Mesenchymal stem cell (in vitro differentiated cells and primary cell): ENCODE measurements around the gene GFAP.

ENCODE experiments used
- DNase-seq: peaks from one replicate; pipeline ENCODE4 v3.0.0-alpha.2; 2013
- H2AFZ ChIP-seq: one replicate; pipeline ENCODE4 v1.6.1; 2013; ENCODE audit warnings: low read depth, mild to moderate bottlenecking, control low read depth, inconsistent platforms, low read length, moderate library complexity
- H2AK5ac ChIP-seq: 2 replicates; pipeline ENCODE4 v1.6.1; 2013; ENCODE audit warnings: low read length, moderate library complexity, mild to moderate bottlenecking, inconsistent platforms; ENCODE audit not compliant: severe bottlenecking
- H2BK120ac ChIP-seq: one replicate; pipeline ENCODE4 v1.6.1; 2013; ENCODE audit warnings: low read depth, mild to moderate bottlenecking, inconsistent platforms, low read length, moderate library complexity
- H2BK12ac ChIP-seq, 2 experiments: one replicate each; pipeline ENCODE4 v1.6.1; 2013; ENCODE audit warnings: inconsistent platforms in 2 of 2, low read length in 2 of 2, mild to moderate bottlenecking in 2 of 2, moderate library complexity in 2 of 2, control low read depth in 1 of 2
- H2BK15ac ChIP-seq: one replicate; pipeline ENCODE4 v1.6.1; 2013; ENCODE audit warnings: mild to moderate bottlenecking, low read depth, inconsistent platforms; ENCODE audit not compliant: poor library complexity, severe bottlenecking
- H2BK5ac ChIP-seq: 2 replicates; pipeline ENCODE4 v1.6.1; 2013; ENCODE audit warnings: low read depth, mild to moderate bottlenecking, low read length, control low read depth, inconsistent platforms; ENCODE audit not compliant: poor library complexity, severe bottlenecking
- H3K14ac ChIP-seq, 2 experiments: one replicate each; pipeline ENCODE4 v1.6.1; 2013; ENCODE audit warnings: inconsistent platforms in 2 of 2, low read length in 2 of 2, control low read depth in 1 of 2, mild to moderate bottlenecking in 1 of 2, moderate library complexity in 1 of 2
- H3K18ac ChIP-seq, 2 experiments: one replicate each; pipeline ENCODE4 v1.6.1; 2013; ENCODE audit warnings: inconsistent platforms in 2 of 2, low read length in 2 of 2, control low read depth in 1 of 2, low read depth in 1 of 2, mild to moderate bottlenecking in 1 of 2
- H3K23ac ChIP-seq, 2 experiments: one replicate each; pipeline ENCODE4 v1.6.1; 2013; ENCODE audit warnings: inconsistent platforms in 2 of 2, low read length in 2 of 2, mild to moderate bottlenecking in 2 of 2, moderate library complexity in 2 of 2, control low read depth in 1 of 2
- H3K27ac ChIP-seq: 2 replicates; pipeline ENCODE4 v1.5.1; 2013; ENCODE audit warnings: mild to moderate bottlenecking, moderate library complexity, low read length, control low read depth, inconsistent platforms; ENCODE audit not compliant: poor library complexity, severe bottlenecking
- H3K27me3 ChIP-seq, 2 experiments: 2 replicates each; pipeline versions ENCODE4 v1.6.1 to v1.7.0; 2013; ENCODE audit warnings: low read length in 2 of 2, mild to moderate bottlenecking in 2 of 2, moderate library complexity in 2 of 2, control low read depth in 1 of 2, inconsistent platforms in 1 of 2; ENCODE audit not compliant: control insufficient read depth in 1 of 2, insufficient read depth in 1 of 2
- H3K36me3 ChIP-seq, 2 experiments: 2 replicates each; pipeline versions ENCODE4 v1.6.1 to v1.7.0; 2013; ENCODE audit warnings: low read length in 2 of 2, control low read depth in 1 of 2, inconsistent platforms in 1 of 2, low read depth in 1 of 2, mild to moderate bottlenecking in 1 of 2; ENCODE audit not compliant: insufficient read depth in 2 of 2, control insufficient read depth in 1 of 2
- H3K4ac ChIP-seq, 2 experiments: one replicate each; pipeline ENCODE4 v1.6.1; 2013; ENCODE audit warnings: inconsistent platforms in 2 of 2, low read length in 2 of 2, mild to moderate bottlenecking in 2 of 2, moderate library complexity in 2 of 2, control low read depth in 1 of 2, low read depth in 1 of 2
- H3K4me1 ChIP-seq: 2 replicates; pipeline ENCODE4 v1.6.1; 2013; ENCODE audit warnings: low read depth, low read length, control low read depth; ENCODE audit not compliant: control insufficient read depth, insufficient read depth
- H3K4me2 ChIP-seq: 2 replicates; pipeline ENCODE4 v1.6.1; 2013; ENCODE audit warnings: low read length, mild to moderate bottlenecking, inconsistent platforms; ENCODE audit not compliant: poor library complexity, severe bottlenecking
- H3K4me3 ChIP-seq, 2 experiments: 2 replicates each; pipeline versions ENCODE4 v1.5.1 to v1.7.0; 2013; ENCODE audit warnings: low read length in 2 of 2, mild to moderate bottlenecking in 2 of 2, control low read depth in 1 of 2, low read depth in 1 of 2; ENCODE audit not compliant: insufficient read depth in 1 of 2
- H3K79me1 ChIP-seq: replicated peaks from 2 replicates; pipeline ENCODE4 v1.6.1; 2013; ENCODE audit warnings: mild to moderate bottlenecking, control low read depth, low read length, inconsistent platforms; ENCODE audit not compliant: poor library complexity, severe bottlenecking
- H3K9ac ChIP-seq: 2 replicates; pipeline ENCODE4 v1.7.0; 2013; ENCODE audit warnings: mild to moderate bottlenecking, low read length, moderate library complexity
- H3K9me3 ChIP-seq: 2 replicates; pipeline ENCODE4 v1.7.0; 2013; ENCODE audit warnings: mild to moderate bottlenecking, low read length; ENCODE audit not compliant: control insufficient read depth
- H4K8ac ChIP-seq: one replicate; pipeline ENCODE4 v1.6.1; 2013; ENCODE audit warnings: inconsistent platforms, mild to moderate bottlenecking, low read length, moderate library complexity
- H4K91ac ChIP-seq: one replicate; pipeline ENCODE4 v1.6.1; 2013; ENCODE audit warnings: mild to moderate bottlenecking, low read length, inconsistent platforms
- WGBS: methylation state at CpG from one replicate; pipeline ENCODE4 v1.1.7; 2013; ENCODE audit warnings: mixed read lengths; 5-methylcytosine and 5-hydroxymethylcytosine counted together

GFAP gene

GRCh38 chr17:44905006-44906000 is 10.0 kb downstream of the GFAP start:
- H3K27me3 ChIP-seq: no peaks in the 10 kb centered on the region
- H3K4ac ChIP-seq: peak overlapping the region; percentile 79 to 93
- peak overlapping the region; percentile 67 for H2BK5ac ChIP-seq
- H4K91ac ChIP-seq: peak overlapping the region; percentile 92
- H3K14ac ChIP-seq: peak overlapping the region in 1 of 2 experiments; percentile 89
- no peak overlapping the region for H3K23ac ChIP-seq
- peak overlapping the region; percentile 65 for H2BK120ac ChIP-seq
- peaks cover 0 to 9% of the 10 kb centered on the region in 2 experiments for H3K36me3 ChIP-seq
- H3K27ac ChIP-seq: peak overlapping the region; percentile 66
- H2AK5ac ChIP-seq: peak overlapping the region; percentile 89
- H4K8ac ChIP-seq: peak overlapping the region; percentile 79
- peak overlapping the region; percentile 2 for H2AFZ ChIP-seq
- H3K4me3 ChIP-seq: peak overlapping the region in 1 of 2 experiments; percentile 12
- H3K9ac ChIP-seq: no peak overlapping the region
- H3K4me1 ChIP-seq: peaks cover 49% of the 10 kb centered on the region
- H3K79me1 ChIP-seq: peaks cover 4% of the 10 kb centered on the region
- no peak for DNase-seq
- peak overlapping the region; percentile 88 to 92 for H3K18ac ChIP-seq
- no peaks in the 10 kb centered on the region for H3K9me3 ChIP-seq
- 85% methylated on average over 8 of the region's 9 CpGs for WGBS
- peak overlapping the region; percentile 91 for H2BK15ac ChIP-seq
- peak overlapping the region; percentile 97 to 98 for H2BK12ac ChIP-seq
- no peak overlapping the region for H3K4me2 ChIP-seq

- Histone ChIP-seq H3K18ac (peak overlapping the region; percentile 18 to 28), H3K27me3 (no peaks in the 10 kb centered on the region), H3K79me1 (peaks cover 7% of the 10 kb centered on the region), H3K4me1 (peaks cover 49% of the 10 kb centered on the region), H2AK5ac (peak overlapping the region; percentile 72), H3K4me3 (no peak overlapping the region), H2BK5ac (no peak overlapping the region), H2BK12ac (peak overlapping the region; percentile 97), H3K9ac (no peak overlapping the region), H3K14ac (no peak overlapping the region), H3K23ac (peak overlapping the region in 1 of 2 experiments; percentile 75), H3K4ac (peak overlapping the region; percentile 30 to 78), H3K4me2 (no peak overlapping the region), H3K36me3 (peaks cover 0 to 9% of the 10 kb centered on the region in 2 experiments), H3K9me3 (no peaks in the 10 kb centered on the region), H4K91ac (peak overlapping the region; percentile 89), H4K8ac (peak overlapping the region; percentile 21), H2AFZ (peak overlapping the region; percentile 2), H2BK120ac (peak overlapping the region; percentile 65), H2BK15ac (peak overlapping the region; percentile 94), H3K27ac (no peak overlapping the region)
- DNase-seq: no peak
- WGBS: 98% methylated on average over 35 of the region's 35 CpGs
Measured at GRCh38 chr17:44904001-44904984, 11.0 kb downstream of the GFAP start.

GRCh38 chr17:44903012-44903685 is 12.2 kb downstream of the GFAP start:
- no peak overlapping the region for H2AK5ac ChIP-seq
- H2BK12ac ChIP-seq: peak overlapping the region in 1 of 2 experiments; percentile 31
- no peak overlapping the region for H3K27ac ChIP-seq
- H2BK120ac ChIP-seq: no peak overlapping the region
- DNase-seq: no peak
- no peak overlapping the region for H4K8ac ChIP-seq
- no peak overlapping the region for H3K4me3 ChIP-seq
- no peak overlapping the region for H3K4me2 ChIP-seq
- H2AFZ ChIP-seq: no peak overlapping the region
- H3K23ac ChIP-seq: no peak overlapping the region
- H3K9me3 ChIP-seq: no peaks in the 10 kb centered on the region
- H3K27me3 ChIP-seq: no peaks in the 10 kb centered on the region
- H3K79me1 ChIP-seq: peaks cover 7% of the 10 kb centered on the region
- H4K91ac ChIP-seq: no peak overlapping the region
- H3K14ac ChIP-seq: no peak overlapping the region
- peaks cover 47% of the 10 kb centered on the region for H3K4me1 ChIP-seq
- no peak overlapping the region for H3K9ac ChIP-seq
- H3K4ac ChIP-seq: no peak overlapping the region
- no peak overlapping the region for H3K18ac ChIP-seq
- H2BK15ac ChIP-seq: peak overlapping the region; percentile 26
- peaks cover 0 to 9% of the 10 kb centered on the region in 2 experiments for H3K36me3 ChIP-seq
- no peak overlapping the region for H2BK5ac ChIP-seq
- 93% methylated on average over 8 of the region's 8 CpGs for WGBS
